A549 (cell line): ENCODE data around the gene ABCA3. TPM values are rescaled to one million over a fixed set of nuclear protein-coding genes. Genes with fewer than 3 reads are reported as not detected.
A peak's percentile ranks its signal among the peaks of the same experiment; 100 is the strongest.

Source experiments
- ATOH8 ChIP-seq: fragments of 250-450 bp; sonication (Bioruptor Pico); IDR thresholded peaks from 2 replicates; pipeline ENCODE4 v1.5.0; 2020; ENCODE audit warnings: low read depth, mild to moderate bottlenecking, moderate library complexity
- BCL3 ChIP-seq: fragments of >200 bp; sonication (Bioruptor Twin); formaldehyde crosslinking; IDR thresholded peaks from 3 replicates; pipeline ENCODE4 v1.6.1; 2016
- BHLHE40 ChIP-seq: IDR thresholded peaks from 2 replicates; pipeline ENCODE4 v1.6.1; 2012; ENCODE audit warnings: low read depth, low read length, inconsistent platforms
- CTCF ChIP-seq: fragments of >200 bp; sonication (Bioruptor Twin); formaldehyde crosslinking; IDR thresholded peaks from 3 replicates; pipeline ENCODE4 v1.5.1; 2016
- EHMT2 ChIP-seq: fragments of 200-600 bp; sonication (generic); IDR thresholded peaks from 2 replicates; pipeline ENCODE4 v1.6.1; 2016; ENCODE audit warnings: antibody characterized with exemption, low read depth, mild to moderate bottlenecking, moderate library complexity
- ELK1 ChIP-seq: fragments of 150-350 bp; IDR thresholded peaks from 2 replicates; pipeline ENCODE4 v1.6.1; 2014; ENCODE audit warnings: low read depth, mild to moderate bottlenecking, low read length
- FOSL2 ChIP-seq, 2 experiments: fragments of 450-650 bp in 1 of 2; fragments of >200 bp in 1 of 2; sonication (Bioruptor Twin) in 1 of 2; formaldehyde crosslinking; IDR thresholded peaks; 2 replicates each; pipeline versions ENCODE4 v1.5.0 to v1.6.1; 2016 to 2020; ENCODE audit warnings: mild to moderate bottlenecking in 1 of 2, moderate library complexity in 1 of 2
- KDM1A ChIP-seq: fragments of 200-600 bp; sonication (generic); IDR thresholded peaks from 2 replicates; pipeline ENCODE4 v1.6.1; 2016; ENCODE audit warnings: low read depth, mild to moderate bottlenecking
- MYC ChIP-seq: IDR thresholded peaks from 2 replicates; pipeline ENCODE4 v1.6.1; 2012; ENCODE audit warnings: mild to moderate bottlenecking, inconsistent platforms, low read length, improper control_type of control experiment, borderline replicate concordance
- NFE2L2 ChIP-seq: fragments of 150-350 bp; conservative IDR thresholded peaks from 2 replicates; pipeline ENCODE4 v1.6.1; 2014; ENCODE audit warnings: low read length
- NPAS2 ChIP-seq: fragments of 250-450 bp; sonication (Bioruptor Pico); IDR thresholded peaks from 2 replicates; pipeline ENCODE4 v1.8.0; 2022; ENCODE audit warnings: mild to moderate bottlenecking, moderate library complexity, borderline replicate concordance
- NR3C1 ChIP-seq: fragments of >200 bp; sonication (Bioruptor Twin); formaldehyde crosslinking; IDR thresholded peaks from 3 replicates; pipeline ENCODE4 v1.6.1; 2017
- PBX3 ChIP-seq: IDR thresholded peaks from 2 replicates; pipeline ENCODE4 v1.6.1; 2012
- PHF8 ChIP-seq: fragments of 200-600 bp; sonication (generic); IDR thresholded peaks from 2 replicates; pipeline ENCODE4 v1.6.1; 2016; ENCODE audit warnings: low read depth, mild to moderate bottlenecking, antibody characterized with exemption, moderate library complexity, borderline replicate concordance
- RNF2 ChIP-seq: fragments of 200-600 bp; sonication (generic); IDR thresholded peaks from 2 replicates; pipeline ENCODE4 v1.6.1; 2016; ENCODE audit warnings: low read depth, mild to moderate bottlenecking, antibody characterized with exemption, moderate library complexity, borderline replicate concordance
- USF2 ChIP-seq: fragments of 450-650 bp; IDR thresholded peaks from 2 replicates; pipeline ENCODE4 v1.6.1; 2014; ENCODE audit warnings: antibody characterized with exemption
- ZNF302 ChIP-seq: fragments of 250-450 bp; sonication (Bioruptor Pico); IDR thresholded peaks from 2 replicates; pipeline ENCODE4 v1.9.0; 2021; ENCODE audit warnings: inconsistent platforms, mild to moderate bottlenecking, moderate library complexity
- ZSCAN20 ChIP-seq: fragments of 250-450 bp; sonication (Bioruptor Pico); IDR thresholded peaks from 2 replicates; pipeline ENCODE4 v1.8.0; 2022; ENCODE audit warnings: mild to moderate bottlenecking, moderate library complexity
- polyA plus RNA-seq, 4 experiments: library from polyadenylated mRNA; depleted of rRNA in 3 of 4; stranded (reverse); fragments of >200 nt; fragmentation: RNase III in 1 of 4; extraction: RNeasy Plus Mini Kit Qiagen cat#74134 plus additional on column Dnase treatment in 1 of 4; gene quantifications; 2 replicates in 3 of 4; 3 replicates in 1 of 4; pipeline ENCODE4 v1.2.3, GENCODE V29; 2011 to 2017

ABCA3 gene
- polyA plus RNA-seq, 2 of the 4 experiments (the other 2 are of a cell fraction): 6.4 to 9.9 TPM

GRCh38 chr16:2251296-2252111 lies 89.0 kb downstream of the ABCA3 start, which contains the start of gene ECI1 (continued):
- TF ChIP-seq KDM1A (no peak), FOSL2 (IDR thresholded peaks at IDR 0.05) (no peak), FOSL2 (CRISPR knock-in tag; IDR thresholded peaks at IDR 0.05) (no peak; the same call in 1 of the 2 replicates), EHMT2 (no peak), NPAS2 (no peak), PBX3 (no peak; the same call in 1 of the 2 replicates), BHLHE40 (no peak), CTCF (peak; percentile 56), ATOH8 (no peak), NFE2L2 (no peak), BCL3 (peak; percentile 94), PHF8 (0 out of 2 replicates have a peak, but pooled peaks have one; percentile 20), ELK1 (no peak), RNF2 (no peak; the same call in 1 of the 2 replicates), ZNF302 (CRISPR knock-in tag) (no peak), ZSCAN20 (CRISPR knock-in tag) (no peak), NR3C1 (no peak), MYC (peak; percentile 32; the same call in 1 of the 2 replicates), USF2 (no peak)
- TF ChIP-seq, all 56 proteins: peak for 18
